ENCODE data around the gene AHSG.

- TF ChIP-seq POLR2A (IDR thresholded peaks at IDR 0.05; ENCODE audit: extremely low read depth, insufficient read length) = no peak
- TF ChIP-seq MAX (IDR thresholded peaks at IDR 0.05; ENCODE audit: low read depth, low read length) = no peak
Measured at GRCh38 chr3:186569779-186570095, 43.1 kb upstream of the AHSG start.

Measured in NB4 (cell line).